Measurements from ENCODE around the gene GLIS2. TPM values are rescaled to one million over a fixed set of nuclear protein-coding genes. Genes with fewer than 3 reads are reported as not detected.

GLIS2 gene
- total RNA-seq, 1 experiment from 2014 or later = 13.1 TPM

DNA sequence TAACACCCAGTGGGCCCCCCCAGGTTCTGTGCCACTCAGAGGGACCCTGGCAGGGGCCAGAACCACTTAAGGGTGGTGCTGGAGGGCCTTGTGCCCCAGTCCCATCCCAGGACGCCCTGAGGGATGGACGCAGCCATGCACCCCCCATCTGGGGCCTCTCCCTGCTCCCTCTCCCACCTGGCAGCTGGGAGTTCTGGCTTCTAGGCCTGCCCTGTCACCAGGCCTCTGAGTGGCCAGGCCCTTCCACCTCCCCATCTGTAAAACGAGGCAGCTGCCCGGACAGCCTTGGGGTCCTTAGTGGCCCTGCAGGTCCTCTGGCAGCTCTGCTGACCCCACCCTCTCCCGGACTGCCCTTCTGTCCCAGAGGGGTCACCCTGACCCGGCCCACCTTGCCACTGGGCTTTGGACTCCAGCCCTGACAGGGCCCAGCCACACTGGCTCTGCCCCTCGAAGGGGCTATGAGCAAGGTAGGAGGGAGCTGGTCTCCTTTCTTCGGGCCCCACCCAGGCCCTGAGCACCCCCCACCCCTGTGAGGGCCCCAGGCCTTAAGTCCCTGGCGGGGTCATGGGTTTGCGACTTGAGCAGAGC is 22.9 kb downstream of the GLIS2 start:
- no TSS peak for BruUV-seq (replicated peaks)
- H3K9me3 ChIP-seq = no peaks in the 10 kb centered on the region
- Mint-ChIP-seq H3K27me3 (ENCODE audit: insufficient read depth, unreplicated experiment) (no peaks in the 10 kb centered on the region), H3K36me3 (ENCODE audit: insufficient read depth, unreplicated experiment) (peaks cover 43% of the 10 kb centered on the region), H3K4me3 (ENCODE audit: unreplicated experiment) (no peak overlapping the region), H3K9me3 (ENCODE audit: unreplicated experiment) (no peaks in the 10 kb centered on the region), H3K27ac (ENCODE audit: unreplicated experiment) (no peak overlapping the region), H3K4me1 (ENCODE audit: low read depth, unreplicated experiment) (no peaks in the 10 kb centered on the region)
- H3K27me3 ChIP-seq (replicated peaks; ENCODE audit: control insufficient read depth, insufficient read depth, low read length) = no peaks in the 10 kb centered on the region
- TF ChIP-seq, protein P1, sequence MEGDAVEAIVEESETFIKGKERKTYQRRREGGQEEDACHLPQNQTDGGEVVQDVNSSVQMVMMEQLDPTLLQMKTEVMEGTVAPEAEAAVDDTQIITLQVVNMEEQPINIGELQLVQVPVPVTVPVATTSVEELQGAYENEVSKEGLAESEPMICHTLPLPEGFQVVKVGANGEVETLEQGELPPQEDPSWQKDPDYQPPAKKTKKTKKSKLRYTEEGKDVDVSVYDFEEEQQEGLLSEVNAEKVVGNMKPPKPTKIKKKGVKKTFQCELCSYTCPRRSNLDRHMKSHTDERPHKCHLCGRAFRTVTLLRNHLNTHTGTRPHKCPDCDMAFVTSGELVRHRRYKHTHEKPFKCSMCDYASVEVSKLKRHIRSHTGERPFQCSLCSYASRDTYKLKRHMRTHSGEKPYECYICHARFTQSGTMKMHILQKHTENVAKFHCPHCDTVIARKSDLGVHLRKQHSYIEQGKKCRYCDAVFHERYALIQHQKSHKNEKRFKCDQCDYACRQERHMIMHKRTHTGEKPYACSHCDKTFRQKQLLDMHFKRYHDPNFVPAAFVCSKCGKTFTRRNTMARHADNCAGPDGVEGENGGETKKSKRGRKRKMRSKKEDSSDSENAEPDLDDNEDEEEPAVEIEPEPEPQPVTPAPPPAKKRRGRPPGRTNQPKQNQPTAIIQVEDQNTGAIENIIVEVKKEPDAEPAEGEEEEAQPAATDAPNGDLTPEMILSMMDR (IDR thresholded peaks at IDR 0.05; ENCODE audit: insufficient read depth in 1 of 2, low read depth in 1 of 2, low read length in 1 of 2, severe bottlenecking in 1 of 2, unreplicated experiment in 1 of 2) = no peak
- POLR2A ChIA-PET = no interaction called here
- intact Hi-C loops (cut with micrococcal nuclease; ENCODE audit: unreplicated experiment) = no loop called here
- no peak overlapping the region for H3K4me3 ChIP-seq (ENCODE audit: low read depth, low read length)
- DNase-seq = no peak
- peaks cover 1% of the 10 kb centered on the region; the same call in 1 of the 2 replicates for H3K36me3 ChIP-seq (ENCODE audit: control insufficient read depth, insufficient read depth, low read length)
- H3K4me1 ChIP-seq = no peaks in the 10 kb centered on the region
- CTCF ChIA-PET = no interaction called here

DNA sequence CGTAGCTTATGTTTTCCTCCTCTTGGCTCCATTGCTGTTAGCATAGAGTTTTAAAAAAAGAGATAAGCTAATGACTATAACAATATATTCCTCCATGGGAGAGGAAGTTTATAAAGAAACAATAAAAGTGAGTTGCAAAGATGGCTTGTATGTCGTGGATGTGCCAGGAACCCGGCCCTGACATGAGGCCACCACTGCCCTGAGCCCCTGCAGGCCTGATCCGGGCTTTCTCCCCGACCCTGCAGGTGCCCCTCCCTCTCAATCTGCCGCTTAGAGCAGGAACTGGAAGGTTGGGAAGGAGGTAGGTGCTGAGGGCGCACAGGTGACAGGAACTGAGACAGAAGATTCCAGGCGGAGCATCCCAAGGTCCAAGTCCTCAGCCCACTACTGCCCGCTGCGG is 23.6 kb downstream of the GLIS2 start:
- no peaks in the 10 kb centered on the region for H3K27me3 Mint-ChIP-seq (ENCODE audit: insufficient read depth, unreplicated experiment)
- no peaks in the 10 kb centered on the region for H3K4me1 ChIP-seq
- BruUV-seq (replicated peaks) = no TSS peak
- H3K36me3 Mint-ChIP-seq (ENCODE audit: insufficient read depth, unreplicated experiment) = peaks cover 45% of the 10 kb centered on the region
- no peak for DNase-seq
- H3K27ac Mint-ChIP-seq (ENCODE audit: unreplicated experiment) = no peak overlapping the region
- no peaks in the 10 kb centered on the region for H3K9me3 Mint-ChIP-seq (ENCODE audit: unreplicated experiment)
- POLR2A ChIA-PET = no interaction called here
- peaks cover 1% of the 10 kb centered on the region; the same call in 1 of the 2 replicates for H3K36me3 ChIP-seq (ENCODE audit: control insufficient read depth, insufficient read depth, low read length)
- H3K27me3 ChIP-seq (replicated peaks; ENCODE audit: control insufficient read depth, insufficient read depth, low read length) = no peaks in the 10 kb centered on the region
- CTCF ChIA-PET = interaction anchor here (0.6 kb wide), 1 partner anchor 22 kb away, joined by 3 read pairs; no protein-coding TSS in a partner anchor
- no peak overlapping the region for H3K4me3 ChIP-seq (ENCODE audit: low read depth, low read length)
- no peaks in the 10 kb centered on the region for H3K4me1 Mint-ChIP-seq (ENCODE audit: low read depth, unreplicated experiment)
- no peak overlapping the region for H3K4me3 Mint-ChIP-seq (ENCODE audit: unreplicated experiment)
- TF ChIP-seq, protein P1 (IDR thresholded peaks at IDR 0.05; ENCODE audit: insufficient read depth in 1 of 2, low read depth in 1 of 2, low read length in 1 of 2, severe bottlenecking in 1 of 2, unreplicated experiment in 1 of 2) = no peak
- intact Hi-C loops (cut with micrococcal nuclease; ENCODE audit: unreplicated experiment) = no loop called here
- H3K9me3 ChIP-seq = no peaks in the 10 kb centered on the region

DNA sequence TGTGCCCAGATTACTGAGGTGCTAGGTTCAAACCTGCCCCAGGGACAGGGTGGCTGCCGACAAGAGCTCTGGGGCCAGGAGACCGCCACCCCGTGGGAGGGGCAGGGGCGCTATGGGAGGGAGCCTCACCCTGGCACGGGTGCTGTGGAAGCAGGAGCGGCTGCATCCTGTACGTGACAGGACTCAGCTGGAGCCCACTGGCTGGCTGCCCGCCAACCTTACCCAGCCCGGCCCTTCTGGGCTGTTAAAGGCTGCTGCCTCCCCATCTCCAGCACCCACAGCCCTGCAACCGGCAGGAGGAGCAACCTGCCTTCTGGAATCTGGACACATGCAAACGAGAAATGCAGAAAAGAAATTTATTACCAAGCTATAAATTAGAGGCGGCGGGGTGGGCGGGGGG is 24.0 kb downstream of the GLIS2 start:
- Mint-ChIP-seq H3K27ac (ENCODE audit: unreplicated experiment) (no peak overlapping the region), H3K9me3 (ENCODE audit: unreplicated experiment) (no peaks in the 10 kb centered on the region), H3K36me3 (ENCODE audit: insufficient read depth, unreplicated experiment) (peaks cover 49% of the 10 kb centered on the region), H3K27me3 (ENCODE audit: insufficient read depth, unreplicated experiment) (no peaks in the 10 kb centered on the region), H3K4me3 (ENCODE audit: unreplicated experiment) (no peak overlapping the region), H3K4me1 (ENCODE audit: low read depth, unreplicated experiment) (no peaks in the 10 kb centered on the region)
- H3K4me3 ChIP-seq (ENCODE audit: low read depth, low read length) = no peak overlapping the region
- no peaks in the 10 kb centered on the region for H3K4me1 ChIP-seq
- ChIA-PET POLR2A (no interaction called here), CTCF (interaction anchor here (0.6 kb wide), 1 partner anchor 21 kb away, joined by 3 read pairs; no protein-coding TSS in a partner anchor)
- no peaks in the 10 kb centered on the region for H3K27me3 ChIP-seq (replicated peaks; ENCODE audit: control insufficient read depth, insufficient read depth, low read length)
- TF ChIP-seq, protein P1 (IDR thresholded peaks at IDR 0.05; ENCODE audit: insufficient read depth in 1 of 2, low read depth in 1 of 2, low read length in 1 of 2, severe bottlenecking in 1 of 2, unreplicated experiment in 1 of 2) = no peak
- no peak for DNase-seq
- H3K36me3 ChIP-seq (ENCODE audit: control insufficient read depth, insufficient read depth, low read length) = no peaks in the 10 kb centered on the region; the same call in 1 of the 2 replicates
- no peaks in the 10 kb centered on the region for H3K9me3 ChIP-seq
- BruUV-seq (replicated peaks) = no TSS peak
- intact Hi-C loops (cut with micrococcal nuclease; ENCODE audit: unreplicated experiment) = no loop called here

Measured in Caco-2 (cell line).